Activated naive CD4-positive, alpha-beta T cell treated with anti-CD3 and anti-CD28 coated beads, Interleukin-2, amount 50 U/mL, for 72 hours (primary cell): ENCODE measurements around the gene PGGHG. TPM values are rescaled to one million over a fixed set of nuclear protein-coding genes. Genes with fewer than 3 reads are reported as not detected.
A peak's percentile ranks its signal among the peaks of the same experiment; 100 is the strongest.
"Not testable (repeated sequence)": the region's sequence is repeated elsewhere in the genome, so short reads cannot be mapped to it uniquely, and the experiment has no call there.

ENCODE experiments used
- ATAC-seq, 2 donors: fragments of 150-1000 bp; cut with Tn5 transposase; 2 replicates each; pipeline ENCODE4 v1.10.0; 2021; ENCODE audit warnings: mild to moderate bottlenecking in 2 of 2, moderate library complexity in 2 of 2
- DNase-seq, 2 donors: peaks; one replicate each; pipeline ENCODE4 v3.0.0; 2021 to 2022; ENCODE audit warnings: low spot score in 2 of 2
- H3K27ac Mint-ChIP-seq, 2 donors: one replicate each; pipeline ENCODE4 v1.8.0; 2022; ENCODE audit warnings: mild to moderate bottlenecking in 2 of 2, mixed read lengths in 2 of 2
- H3K36me3 Mint-ChIP-seq, 2 donors: one replicate each; pipeline ENCODE4 v1.8.0; 2022; ENCODE audit warnings: mixed read lengths in 2 of 2
- H3K9me3 Mint-ChIP-seq, 2 donors: one replicate each; pipeline ENCODE4 v1.8.0; 2022; ENCODE audit warnings: mixed read lengths in 2 of 2
- total RNA-seq, 2 donors: library from RNA; stranded (reverse); gene quantifications; one replicate each; pipeline ENCODE4 v1.2.3, GENCODE V29; 2022

The PGGHG gene
- total RNA-seq, 2 donors from 2014 or later, result 97.8 to 695 TPM

- Mint-ChIP-seq H3K36me3 (peaks cover 53 to 56% of the 10 kb centered on the region in 2 donors), H3K9me3 (no peaks in the 10 kb centered on the region), H3K27ac (peak overlapping the region; percentile 92 to 99)
- peak in 1 of 2 donors; percentile 64 for DNase-seq
- peak; percentile 22 to 23 for ATAC-seq
These were observed 23.3 kb downstream of the PGGHG start for GRCh38 chr11:312092-312816.

- no peaks in the 10 kb centered on the region for H3K9me3 Mint-ChIP-seq
- peak overlapping the region; percentile 92 to 99 for H3K27ac Mint-ChIP-seq
- ATAC-seq, result no peak
- no peak for DNase-seq
- H3K36me3 Mint-ChIP-seq, result peaks cover 56% of the 10 kb centered on the region in 2 donors
These were observed 24.4 kb downstream of the PGGHG start for GRCh38 chr11:313304-313786.

- ATAC-seq (peak; percentile 54), DNase-seq (peak; percentile 57 to 85)
- H3K9me3 Mint-ChIP-seq, result no peaks in the 10 kb centered on the region
- H3K27ac Mint-ChIP-seq, result peak within 1 kb of the TSS; percentile 92 to 99
- peaks cover 50% of the 10 kb centered on the region in 2 donors for H3K36me3 Mint-ChIP-seq
These were observed 25.0 kb downstream of the PGGHG start, which contains the start of gene IFITM1 for GRCh38 chr11:313787-314553. TSS of gene IFITM1 (plus strand) at chr11:314040. CDS start at chr11:314171, 131 bp downstream.

- peak overlapping the region; percentile 92 to 99 for H3K27ac Mint-ChIP-seq
- not testable (repeated sequence) for DNase-seq, H3K9me3 Mint-ChIP-seq, ATAC-seq
- H3K36me3 Mint-ChIP-seq, result peaks cover 44 to 48% of the 10 kb centered on the region in 2 donors
These were observed 25.6 kb downstream of the PGGHG start for GRCh38 chr11:314554-314875.

- peaks cover 40 to 48% of the 10 kb centered on the region in 2 donors for H3K36me3 Mint-ChIP-seq
- peak overlapping the region; percentile 92 to 99 for H3K27ac Mint-ChIP-seq
- H3K9me3 Mint-ChIP-seq, result no peaks in the 10 kb centered on the region
- no peak for DNase-seq
- ATAC-seq, result no peak
These were observed 26.1 kb downstream of the PGGHG start for GRCh38 chr11:315051-315481.

DNA sequence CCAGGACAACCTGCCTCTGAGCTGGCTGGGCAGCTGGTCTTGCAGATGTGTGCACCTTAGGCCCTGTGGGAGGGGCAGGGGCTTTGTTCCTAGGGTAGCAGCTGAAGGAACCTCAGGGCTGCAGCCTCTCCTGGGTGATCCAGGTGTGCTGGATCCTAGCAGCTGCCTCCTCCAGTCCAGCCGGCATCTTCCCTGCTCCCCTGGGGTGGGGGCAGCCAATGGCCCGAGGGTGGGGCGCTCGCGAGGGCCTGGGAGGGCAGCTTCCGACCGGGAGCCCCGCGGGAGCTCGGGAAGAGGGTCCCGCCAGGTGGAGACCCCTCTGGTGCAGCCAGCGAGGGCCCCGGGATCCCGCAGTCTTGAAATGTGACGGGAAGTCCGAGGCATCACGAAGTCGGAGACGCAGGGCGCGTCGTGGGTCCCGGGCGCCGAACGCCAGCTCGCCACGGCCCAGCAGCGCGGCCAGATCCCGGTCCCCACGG is 26.6 kb downstream of the PGGHG start:
- ATAC-seq (no peak), DNase-seq (no peak)
- no peaks in the 10 kb centered on the region for H3K9me3 Mint-ChIP-seq
- peaks cover 45 to 53% of the 10 kb centered on the region in 2 donors for H3K36me3 Mint-ChIP-seq
- H3K27ac Mint-ChIP-seq, result peak overlapping the region; percentile 92 to 99

DNA sequence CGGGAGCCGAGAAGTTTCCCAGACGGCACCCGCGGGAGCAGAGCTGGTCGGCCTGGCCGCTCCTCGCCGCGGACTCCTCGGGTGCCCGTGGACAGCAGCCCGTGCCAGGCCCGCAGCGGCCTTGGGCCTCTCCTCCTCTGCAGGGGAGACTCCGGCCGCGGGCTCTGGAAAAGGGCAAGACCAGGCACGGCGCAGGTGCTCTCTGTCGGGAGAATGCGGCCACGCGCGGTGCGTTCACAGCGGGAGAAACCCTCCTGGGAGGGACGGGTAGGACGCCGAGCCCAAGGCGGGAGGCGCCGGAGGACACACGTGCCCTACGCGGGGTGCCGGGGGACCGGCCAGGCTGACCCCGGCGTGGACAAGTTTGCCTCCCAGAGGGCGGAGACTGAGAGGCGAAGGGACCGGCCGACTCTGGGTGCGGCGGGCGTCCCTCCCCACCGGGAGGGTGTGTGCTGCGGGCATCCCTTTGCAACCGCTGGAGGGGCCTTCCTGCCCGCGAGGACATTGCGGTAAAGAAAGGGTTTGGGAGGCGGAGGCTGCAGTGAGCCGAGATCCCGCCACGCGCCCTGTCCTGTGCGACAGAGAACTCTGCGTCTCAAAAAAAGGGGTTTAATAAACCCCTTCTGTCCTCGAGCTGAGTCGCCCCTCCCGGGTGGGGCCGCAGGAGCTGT is 27.2 kb downstream of the PGGHG start:
- Mint-ChIP-seq H3K9me3 (no peaks in the 10 kb centered on the region), H3K36me3 (peaks cover 48 to 55% of the 10 kb centered on the region in 2 donors), H3K27ac (peak overlapping the region; percentile 92 to 99)
- DNase-seq, result peak in 1 of 2 donors; percentile 71
- ATAC-seq, result no peak

GRCh38 chr11:316891-317301 is 28.0 kb downstream of the PGGHG start:
- no peak for DNase-seq
- H3K36me3 Mint-ChIP-seq, result peaks cover 48 to 55% of the 10 kb centered on the region in 2 donors
- H3K9me3 Mint-ChIP-seq, result no peaks in the 10 kb centered on the region

DNA sequence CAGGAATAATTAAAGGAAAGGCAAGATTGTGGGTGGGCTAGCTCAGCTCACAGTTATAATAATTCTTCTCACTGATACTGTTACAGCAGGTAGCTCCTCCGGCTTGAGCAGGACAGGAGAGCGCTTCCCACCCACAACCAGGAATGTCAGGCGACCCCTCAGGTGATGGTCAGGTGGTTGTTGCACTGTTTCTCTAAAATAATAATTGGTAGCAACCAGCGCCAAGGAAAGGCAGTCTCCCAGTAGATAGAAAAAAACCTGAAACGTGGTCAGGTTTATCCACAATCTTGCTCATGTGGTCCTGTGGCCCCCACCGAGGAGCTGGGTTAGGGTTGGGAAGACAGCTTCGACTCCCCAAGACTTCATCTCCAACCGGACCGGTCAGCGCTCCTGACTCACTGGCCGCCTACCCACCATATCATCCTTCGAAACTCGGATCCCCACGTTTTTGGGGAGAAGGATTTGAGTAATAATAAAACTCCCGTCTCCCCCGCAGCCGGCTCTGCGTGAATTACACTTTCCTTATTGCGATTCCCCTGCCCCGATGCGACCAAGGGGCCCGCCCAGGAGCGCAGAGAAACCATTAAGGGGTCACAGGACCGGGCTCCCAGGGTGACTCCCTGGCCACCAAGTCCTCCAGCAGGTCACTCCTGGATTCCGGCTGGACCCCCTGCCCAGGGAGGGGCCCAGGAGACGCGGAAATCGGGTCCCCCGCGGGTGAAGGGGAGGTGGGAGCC is 28.9 kb downstream of the PGGHG start:
- H3K36me3 Mint-ChIP-seq, result peaks cover 48 to 52% of the 10 kb centered on the region in 2 donors
- ATAC-seq, result peak; percentile 27 to 36
- peak in 1 of 2 donors; percentile 69 for DNase-seq
- H3K27ac Mint-ChIP-seq, result peak overlapping the region; percentile 92 to 99
- not testable (repeated sequence) for H3K9me3 Mint-ChIP-seq

More at GRCh38 chr11:316891-317301, 28.0 kb downstream of the PGGHG start:
- H3K27ac Mint-ChIP-seq, result peak overlapping the region; percentile 92 to 99
- no peak for ATAC-seq

DNA sequence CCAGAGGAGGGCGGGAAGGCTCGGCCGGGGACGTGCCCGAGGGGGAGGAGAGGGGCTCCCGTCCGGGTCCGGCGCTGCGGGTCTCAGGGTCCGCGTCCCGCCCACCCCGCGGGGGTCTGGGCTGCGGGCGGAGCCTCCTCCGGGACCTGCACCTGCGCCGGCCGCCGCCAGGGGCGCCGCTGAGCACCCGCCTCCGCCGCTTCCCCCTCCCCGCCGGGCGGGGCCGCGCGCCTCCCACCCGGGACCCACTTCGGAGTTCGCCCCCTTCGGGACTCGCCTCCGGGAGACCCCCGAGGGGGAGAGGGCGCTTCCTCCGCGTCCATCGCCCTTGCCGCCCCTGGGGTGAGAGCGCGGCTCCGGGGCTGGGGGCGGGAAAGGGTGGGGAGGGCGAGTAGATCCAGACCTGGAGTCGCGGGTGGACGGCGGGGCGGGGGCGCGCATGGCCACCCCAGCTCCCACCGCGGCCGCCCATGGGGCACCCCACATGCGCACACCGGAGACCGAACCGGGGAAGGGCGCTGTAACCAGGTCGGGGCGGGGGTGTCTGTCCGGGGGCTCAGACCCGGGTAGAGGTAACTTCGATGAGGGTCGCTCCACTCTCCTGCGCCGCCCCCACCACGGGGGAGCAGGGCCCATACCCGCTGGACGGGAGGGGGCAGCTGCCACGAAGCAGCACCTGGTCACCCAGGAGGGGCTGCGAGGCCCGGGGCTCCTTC is 29.6 kb downstream of the PGGHG start:
- not testable (repeated sequence) for H3K27ac Mint-ChIP-seq, DNase-seq, H3K9me3 Mint-ChIP-seq
- H3K36me3 Mint-ChIP-seq, result peaks cover 43 to 46% of the 10 kb centered on the region in 2 donors
- peak; percentile 11 to 32 for ATAC-seq

DNA sequence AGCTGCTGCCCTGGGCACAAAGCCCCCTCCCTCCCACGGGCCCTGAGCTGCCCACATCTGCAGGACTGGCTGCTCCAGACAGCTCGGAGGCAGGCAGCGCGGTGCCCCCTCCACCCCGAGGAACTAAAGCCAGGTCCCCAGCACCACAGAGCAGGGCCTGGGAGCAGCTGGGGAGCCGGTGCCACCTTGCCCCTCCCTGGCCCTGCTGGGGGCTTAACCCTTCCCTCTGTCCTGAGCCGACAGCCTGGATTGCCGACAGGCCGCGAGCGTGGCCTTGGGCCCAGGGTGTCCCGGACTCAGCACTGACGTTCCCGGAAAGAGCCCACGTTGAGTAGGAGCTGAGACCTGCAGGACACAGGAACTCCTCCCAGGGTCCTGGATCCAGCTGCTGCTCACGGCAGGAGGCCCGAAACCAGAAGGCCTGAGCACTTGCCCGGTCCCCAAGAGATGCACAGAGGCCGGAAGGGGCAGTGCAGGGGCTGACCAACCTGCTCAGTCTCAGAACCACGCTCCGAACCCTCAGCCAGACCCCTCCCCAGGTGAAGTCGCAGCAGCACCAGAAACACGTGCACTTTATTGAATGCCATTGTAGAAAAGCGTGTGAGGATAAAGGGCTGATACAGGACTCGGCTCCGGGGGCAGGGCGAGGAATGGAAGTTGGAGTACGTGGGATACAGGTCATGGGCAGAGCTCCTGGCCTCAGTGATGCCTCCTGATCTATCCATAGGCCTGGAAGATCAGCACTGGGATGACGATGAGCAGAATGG is 30.4 kb downstream of the PGGHG start:
- not testable (repeated sequence) for DNase-seq, H3K9me3 Mint-ChIP-seq
- peak in 1 of 2 donors; percentile 29 for ATAC-seq
- peaks cover 36 to 42% of the 10 kb centered on the region in 2 donors for H3K36me3 Mint-ChIP-seq
- peak overlapping the region; percentile 85 to 96 for H3K27ac Mint-ChIP-seq

GRCh38 chr11:319888-320273 is 31.0 kb downstream of the PGGHG start:
- H3K9me3 Mint-ChIP-seq, DNase-seq: not testable (repeated sequence)
- Mint-ChIP-seq H3K27ac (peak overlapping the region; percentile 85 to 96), H3K36me3 (peaks cover 30 to 38% of the 10 kb centered on the region in 2 donors)
- peak; percentile 15 to 19 for ATAC-seq

DNA sequence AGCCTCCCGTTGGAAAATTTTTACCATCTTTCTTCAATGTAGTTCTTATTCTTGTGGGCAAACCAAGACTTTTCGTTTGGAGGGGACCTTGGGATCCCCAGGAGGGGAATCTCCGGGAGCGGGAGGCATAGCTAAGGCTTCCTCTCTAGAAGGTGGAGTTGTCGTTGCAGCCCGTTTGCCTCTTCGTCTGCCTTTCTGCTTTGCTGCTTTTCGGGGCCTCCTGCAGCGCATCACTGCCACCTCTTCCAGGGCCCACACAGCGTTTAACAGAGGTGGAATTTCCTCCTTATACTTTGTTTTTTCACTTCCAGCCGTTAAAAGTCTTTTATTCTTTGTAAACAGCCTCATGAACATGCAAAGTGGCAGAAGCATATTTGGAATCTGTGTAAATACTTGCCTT is 35.2 kb downstream of the PGGHG start:
- no peaks in the 10 kb centered on the region for H3K9me3 Mint-ChIP-seq
- H3K27ac Mint-ChIP-seq, result no peak overlapping the region
- H3K36me3 Mint-ChIP-seq, result peaks cover 8 to 14% of the 10 kb centered on the region in 2 donors
- ATAC-seq (no peak), DNase-seq (no peak)

DNA sequence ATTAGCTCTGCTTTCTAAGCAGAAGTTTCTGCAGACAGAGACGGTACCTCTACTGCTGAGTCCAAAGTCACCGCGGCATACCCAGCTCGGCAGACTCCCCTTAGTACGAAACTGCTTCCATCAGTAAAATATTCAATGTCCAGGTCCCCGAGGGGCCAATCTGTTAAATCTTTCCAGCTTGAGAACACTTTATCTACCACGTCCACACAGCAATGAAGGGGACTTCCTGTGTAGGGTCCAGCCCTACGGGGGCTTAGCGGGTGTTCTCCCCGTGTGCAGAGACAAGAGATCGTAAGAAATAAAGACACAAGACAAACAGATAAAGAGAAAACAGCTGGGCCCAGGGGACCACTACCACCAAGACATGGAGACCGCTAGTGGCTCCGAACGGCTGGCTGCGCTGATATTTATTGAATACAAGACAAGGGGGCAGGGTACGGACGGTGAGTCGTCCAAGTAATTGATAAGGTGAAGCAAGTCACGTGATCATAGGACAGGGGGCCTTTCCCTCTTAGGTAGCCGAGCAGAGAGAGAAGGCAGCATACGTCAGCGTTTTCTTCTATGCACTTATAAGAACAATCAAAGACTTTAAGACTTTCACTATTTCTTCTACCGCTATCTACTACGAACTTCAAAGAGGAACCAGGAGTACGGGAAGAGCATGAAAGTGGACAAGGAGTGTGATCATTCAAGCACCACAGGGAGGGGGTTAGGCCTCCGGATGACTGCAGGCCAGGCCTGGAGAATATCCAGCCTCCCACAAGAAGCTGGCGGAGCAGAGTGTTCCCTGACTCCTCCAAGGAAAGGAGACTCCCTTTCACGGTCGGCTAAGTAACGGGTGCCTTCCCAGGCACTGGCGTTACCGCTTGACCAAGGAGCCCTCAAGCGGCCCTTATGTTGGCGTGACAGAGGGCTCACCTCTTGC is 35.9 kb downstream of the PGGHG start:
- H3K27ac Mint-ChIP-seq, DNase-seq, ATAC-seq, H3K9me3 Mint-ChIP-seq, H3K36me3 Mint-ChIP-seq: not testable (repeated sequence)
